GM18502 (cell line): Measurements from ENCODE around the gene GAL.

Experiments
- ATAC-seq: cut with Tn5 transposase; IDR thresholded peaks from one replicate; pipeline ENCODE4 v1.9.1; 2021; ENCODE audit warnings: mild to moderate bottlenecking; ENCODE audit not compliant: unreplicated experiment, poor library complexity

The GAL gene

DNA sequence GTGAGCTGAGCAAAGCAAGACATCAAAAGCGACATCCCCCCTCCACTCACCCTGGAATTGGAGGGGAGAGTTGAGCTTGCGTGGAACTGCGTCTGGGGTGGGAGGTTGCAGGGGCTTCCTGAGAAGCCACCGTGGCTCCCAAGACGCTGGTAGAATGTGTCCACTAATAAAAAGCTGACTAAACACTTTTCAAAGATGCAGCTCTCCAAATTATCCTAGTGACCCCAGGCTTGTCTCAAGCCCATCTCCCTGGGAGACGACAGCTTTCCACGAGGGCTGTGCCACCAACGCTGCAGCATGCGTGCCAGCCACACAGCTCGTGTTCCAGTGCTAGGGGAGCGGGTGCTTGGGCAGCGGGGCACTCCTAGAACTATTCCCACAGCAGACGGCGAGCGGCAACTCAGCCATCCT is 6.3 kb upstream of the GAL start:
- ATAC-seq, result no peak

DNA sequence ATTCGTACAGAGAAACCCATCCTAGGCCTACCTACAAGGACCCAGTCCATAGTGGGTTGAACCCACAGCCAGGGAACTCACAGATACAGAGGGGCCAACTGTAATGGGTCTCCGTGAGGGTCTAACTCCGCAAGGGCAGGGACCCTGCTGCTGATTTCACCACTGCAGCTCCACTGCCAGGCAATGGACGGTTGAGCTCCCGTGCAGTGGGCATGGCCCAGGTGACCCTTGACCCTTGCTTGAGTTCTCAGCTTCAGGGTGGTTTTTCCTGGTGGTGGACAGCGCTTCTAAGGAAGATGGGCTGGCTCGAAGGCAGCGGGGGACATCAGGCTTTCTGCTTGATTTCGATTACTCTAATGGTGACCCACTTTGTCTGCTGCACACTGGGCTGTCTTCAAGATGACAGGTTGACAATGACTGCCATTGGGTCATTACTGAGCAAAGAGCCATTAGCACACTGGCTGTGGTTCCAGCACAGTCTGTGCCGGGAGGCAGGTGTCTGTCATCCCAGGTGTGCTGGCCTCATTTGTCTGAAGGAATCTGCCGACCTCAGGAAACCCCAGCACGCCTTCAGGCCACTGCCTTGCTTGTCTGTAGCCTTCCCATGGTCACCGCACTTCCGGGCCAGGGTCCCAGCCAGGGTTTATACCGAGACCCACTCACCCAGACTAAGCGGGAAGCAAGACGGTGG is 3.7 kb upstream of the GAL start:
- no peak for ATAC-seq

GRCh38 chr11:68682531-68682961 is 1.8 kb upstream of the GAL start:
- no peak for ATAC-seq

- ATAC-seq, result no peak
Observed at GRCh38 chr11:68683121-68683520, 1.2 kb upstream of the GAL start.

DNA sequence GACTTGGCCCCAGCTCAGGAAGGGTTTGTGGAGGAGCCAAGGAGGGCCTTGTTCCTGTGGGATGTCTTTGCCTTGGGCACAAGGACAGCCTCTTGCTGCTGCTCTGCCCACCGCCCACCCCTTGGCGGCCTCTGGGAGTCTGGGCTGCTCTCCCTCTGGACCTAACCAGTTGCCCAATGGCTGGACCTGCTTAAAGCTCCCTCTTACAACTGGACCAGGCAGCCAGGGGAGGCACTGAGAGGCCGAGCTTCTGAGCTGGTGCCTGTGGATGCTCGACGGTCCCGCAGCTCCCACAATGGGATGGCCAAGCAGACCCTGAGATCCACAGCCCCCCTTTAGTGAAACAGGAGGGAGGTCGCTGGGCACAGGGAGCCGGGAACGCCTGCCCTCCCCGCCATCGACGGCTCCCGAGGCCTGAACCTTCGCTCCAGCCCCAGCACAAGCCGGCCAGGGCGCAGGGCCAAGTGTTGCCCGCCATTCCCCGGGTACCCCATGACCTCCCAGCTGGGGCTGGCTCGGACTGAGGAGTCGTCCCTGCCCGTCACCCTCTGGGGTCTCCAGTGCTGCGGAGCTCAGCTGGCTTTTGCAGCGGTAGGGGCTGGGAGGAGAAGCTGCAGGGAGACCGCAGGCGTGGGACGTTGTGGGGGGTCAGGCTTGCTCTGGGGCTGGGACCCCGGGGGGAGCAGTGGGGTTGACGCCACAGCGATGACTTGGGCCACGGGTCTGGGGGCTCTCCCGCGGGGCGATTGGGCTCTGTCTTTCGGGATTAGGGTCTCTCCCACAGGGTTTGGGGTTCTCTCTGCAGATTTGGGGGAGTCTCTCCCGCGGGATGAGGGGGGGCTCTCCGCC is 584 bp upstream of the GAL start:
- ATAC-seq, result no peak

- no peak for ATAC-seq
Observed at GRCh38 chr11:68685656-68686380, 1.5 kb downstream of the GAL start.

- no peak for ATAC-seq
Observed at GRCh38 chr11:68686486-68686885, 2.1 kb downstream of the GAL start.

- no peak for ATAC-seq
Observed at GRCh38 chr11:68687311-68687710, 3.0 kb downstream of the GAL start.

GRCh38 chr11:68687986-68688385 is 3.6 kb downstream of the GAL start:
- ATAC-seq, result no peak

- no peak for ATAC-seq
Observed at GRCh38 chr11:68688881-68689280, 4.5 kb downstream of the GAL start.

- ATAC-seq, result no peak
Observed at GRCh38 chr11:68689737-68690625, 5.6 kb downstream of the GAL start.

DNA sequence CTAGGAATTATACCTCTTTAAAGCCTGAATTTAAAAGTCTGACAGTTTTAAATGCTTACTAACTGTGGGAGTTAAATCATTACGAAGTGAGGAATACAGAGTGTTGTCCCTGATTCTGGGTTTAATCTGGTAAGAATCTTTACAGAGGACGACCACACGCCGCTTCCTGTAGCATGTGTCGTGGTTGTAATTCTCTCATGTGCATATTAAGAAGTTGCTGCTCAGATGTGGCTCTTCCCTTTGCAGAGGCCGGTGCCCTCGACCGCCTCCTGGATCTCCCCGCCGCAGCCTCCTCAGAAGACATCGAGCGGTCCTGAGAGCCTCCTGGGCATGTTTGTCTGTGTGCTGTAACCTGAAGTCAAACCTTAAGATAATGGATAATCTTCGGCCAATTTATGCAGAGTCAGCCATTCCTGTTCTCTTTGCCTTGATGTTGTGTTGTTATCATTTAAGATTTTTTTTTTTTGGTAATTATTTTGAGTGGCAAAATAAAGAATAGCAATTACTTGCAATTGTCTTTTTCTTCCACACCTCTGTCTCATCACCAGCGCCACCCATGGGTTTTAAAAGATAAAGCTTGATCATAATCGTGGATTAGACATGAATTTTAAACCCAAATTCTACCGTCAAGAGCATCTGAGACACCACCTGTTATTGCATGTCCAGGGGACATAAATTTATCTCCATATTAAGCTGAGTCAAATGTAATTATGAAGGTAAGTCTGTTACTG is 6.5 kb downstream of the GAL start:
- ATAC-seq, result no peak

- ATAC-seq, result no peak
Observed at GRCh38 chr11:68691402-68691784, 7.0 kb downstream of the GAL start.

DNA sequence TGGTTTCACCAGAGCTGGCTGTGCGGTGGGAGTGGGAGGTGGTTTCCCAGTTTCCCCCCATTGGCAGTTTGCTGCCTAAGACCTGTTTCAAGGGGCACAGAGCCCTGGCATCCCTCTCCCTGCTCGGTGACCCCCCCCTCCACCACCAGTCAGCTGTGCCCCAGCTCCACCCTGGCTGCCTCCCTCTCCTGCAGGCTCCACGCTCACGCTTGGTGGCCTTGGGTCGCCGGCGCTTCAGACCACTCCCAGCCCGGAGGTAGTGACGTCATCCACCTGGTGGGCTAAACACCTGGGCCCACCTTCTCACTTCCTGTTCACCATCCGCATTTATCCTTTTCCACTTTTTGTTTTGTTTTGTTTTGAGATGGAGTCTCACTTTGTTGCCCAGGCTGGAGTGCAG is 7.8 kb downstream of the GAL start:
- ATAC-seq, result no peak

DNA sequence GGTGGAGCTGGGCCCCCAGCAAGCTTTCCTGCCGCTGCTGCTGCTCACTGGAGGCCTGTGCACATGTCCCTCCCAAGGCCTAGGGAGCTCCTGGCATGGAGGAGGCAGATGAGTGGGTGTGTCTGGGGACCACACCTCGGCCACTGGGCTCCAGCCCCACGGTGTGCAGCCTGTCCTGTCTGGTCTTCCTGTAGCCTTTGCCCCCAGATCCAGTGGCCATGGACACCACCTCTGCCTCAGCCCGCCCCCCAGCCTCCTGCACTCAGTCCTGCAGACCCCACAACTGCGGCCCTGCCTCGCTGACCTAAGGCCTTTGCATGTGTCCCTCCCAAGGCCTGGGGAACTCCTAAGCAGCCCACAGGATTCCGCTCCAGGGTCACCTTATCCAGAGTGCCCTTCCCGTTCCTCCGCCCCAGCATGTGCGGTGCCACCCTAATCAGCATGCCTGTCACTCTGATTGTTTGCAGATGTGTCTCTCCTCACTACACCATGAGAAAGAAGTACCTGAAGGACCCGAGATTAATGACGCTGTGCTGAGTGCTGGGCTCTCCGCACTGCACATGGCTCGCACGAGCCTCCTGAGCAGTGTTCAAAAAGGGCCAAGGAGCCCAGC is 8.6 kb downstream of the GAL start:
- no peak for ATAC-seq

GRCh38 chr11:68693484-68693882 is 9.1 kb downstream of the GAL start:
- ATAC-seq, result no peak

DNA sequence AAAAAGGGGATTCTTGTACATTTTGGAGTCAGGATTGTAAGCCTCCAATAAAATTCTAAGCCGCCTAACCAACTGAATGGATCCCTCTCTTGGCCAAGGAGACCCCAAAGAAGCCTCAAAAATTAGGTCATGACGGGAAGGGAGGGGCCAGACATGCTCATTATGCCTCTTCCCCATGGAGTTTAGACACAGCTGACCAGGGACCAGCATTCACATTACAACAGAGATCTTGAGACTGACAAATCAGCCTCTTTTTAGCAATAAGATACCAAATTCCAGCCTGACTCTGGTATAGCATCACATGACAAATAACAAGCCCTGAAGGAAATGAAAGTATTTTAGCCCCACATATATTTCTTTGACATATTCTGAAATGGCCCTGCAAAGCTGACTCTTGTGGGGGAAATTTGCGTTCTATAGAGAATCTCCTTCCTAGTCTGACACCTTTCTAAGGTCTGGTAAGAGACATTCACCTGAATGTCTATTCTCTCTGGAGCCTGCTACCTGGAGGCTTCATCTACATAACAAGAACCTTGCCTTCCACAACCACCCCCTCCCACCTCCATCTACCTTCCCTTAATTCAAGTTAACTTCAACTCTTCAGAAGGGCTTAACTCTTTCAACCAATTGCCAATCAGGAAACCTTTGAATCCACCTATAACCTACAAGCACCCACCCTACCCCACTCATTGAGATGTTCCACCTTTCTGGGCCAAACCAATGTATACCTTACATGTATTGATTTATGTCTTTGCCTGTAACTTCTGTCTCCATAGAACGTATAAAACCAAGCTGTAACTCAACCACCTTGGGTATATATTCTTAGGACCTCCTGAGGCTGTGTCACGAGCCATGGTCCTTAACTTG is 10.3 kb downstream of the GAL start:
- no peak for ATAC-seq

DNA sequence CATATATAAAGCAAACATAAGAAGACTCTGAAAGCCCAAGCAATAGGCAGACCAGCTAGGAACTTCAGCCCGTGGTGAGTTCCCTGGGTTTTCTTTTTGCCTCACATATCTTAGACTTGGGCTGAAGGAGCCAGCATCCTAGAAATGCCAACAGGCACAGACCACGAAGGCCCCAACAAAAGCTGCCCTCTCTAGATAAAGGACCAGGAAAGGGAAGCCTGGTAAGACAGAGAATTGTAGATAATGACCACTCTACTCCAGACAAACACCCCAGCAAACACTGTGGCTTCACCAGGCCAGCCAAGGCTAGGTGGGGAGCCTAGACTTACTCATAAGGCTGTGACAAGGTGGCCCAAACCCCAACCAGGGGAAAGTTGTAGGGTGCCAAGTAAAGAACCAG is 11.2 kb downstream of the GAL start:
- no peak for ATAC-seq
